ENCODE measurements around the gene ARHGAP24. TPM values are rescaled to one million over a fixed set of nuclear protein-coding genes. Genes with fewer than 3 reads are reported as not detected.

ARHGAP24 gene
- total and polyA plus RNA-seq, 2 donors (not counting 1 experiment from before 2014, with no cell fraction given): 15.9 to 40.5 TPM

DNA sequence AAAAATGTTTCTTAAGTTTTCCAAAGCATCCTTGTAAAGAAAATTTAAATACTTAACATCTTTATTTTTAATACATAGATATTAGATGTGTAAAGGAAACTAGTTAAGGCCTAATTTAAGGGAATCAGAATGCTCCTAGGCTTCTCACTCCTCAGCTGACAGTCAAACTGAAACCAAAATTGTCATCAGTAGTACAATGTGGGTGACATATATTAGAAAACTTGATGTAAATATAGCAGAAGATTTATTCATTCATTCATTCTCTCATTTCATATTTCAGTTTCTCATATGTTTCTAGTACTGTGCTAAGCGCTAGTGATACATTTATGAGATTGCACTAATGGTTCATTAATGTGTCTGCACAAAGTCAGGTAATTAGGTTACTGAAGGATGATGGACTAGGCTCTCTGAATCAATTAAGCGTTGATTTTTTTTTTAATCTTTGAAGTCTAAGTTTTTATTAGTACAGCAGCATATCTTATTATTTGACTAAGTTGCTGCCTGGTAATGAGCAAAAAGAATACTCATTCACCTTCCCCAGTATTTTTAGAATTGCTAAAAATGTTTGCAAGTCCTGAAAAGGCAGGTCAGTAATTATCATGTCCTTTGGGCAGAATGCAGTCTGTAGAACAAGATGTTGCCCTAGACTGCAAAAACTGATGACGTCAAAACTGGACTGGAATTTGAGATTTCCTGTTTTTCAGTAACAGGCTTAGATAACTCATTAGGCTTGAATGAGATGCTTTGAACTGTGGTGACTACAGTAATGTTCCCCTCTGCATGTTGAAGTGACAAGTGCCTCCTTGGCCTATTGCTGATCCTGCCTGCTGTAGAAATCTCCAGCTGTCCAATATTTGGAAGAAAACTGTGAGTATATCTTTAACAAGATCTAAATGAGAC lies 128.7 kb downstream of the ARHGAP24 start:
- Histone ChIP-seq H4K20me1 (ENCODE audit: control insufficient read depth, extremely low read depth, insufficient read depth, low read length) (no peaks in the 10 kb centered on the region), H3K36me3 (ENCODE audit: control insufficient read depth, insufficient read depth, low read length) (no peaks in the 10 kb centered on the region), H3K4me2 (ENCODE audit: extremely low read depth, insufficient read depth, low read length) (no peak overlapping the region), H3K9me3 (ENCODE audit: control insufficient read depth, insufficient read depth, low read depth, low read length) (no peaks in the 10 kb centered on the region), H3K4me3 (replicated peaks in 1 of 4; ENCODE audit: control extremely low read depth in 1 of 4, insufficient read depth in 1 of 4, low read depth in 3 of 4, low read length in 4 of 4) (no peak overlapping the region), H3K27ac (ENCODE audit: insufficient read depth, low read length) (no peak overlapping the region), H3K9ac (ENCODE audit: insufficient read depth, low read length) (no peak overlapping the region), H3K27me3 (ENCODE audit: control insufficient read depth, insufficient read depth, low read length) (no peaks in the 10 kb centered on the region), H2AFZ (ENCODE audit: low read length) (no peak overlapping the region), H3K79me2 (ENCODE audit: control insufficient read depth, insufficient read depth, low read length) (no peaks in the 10 kb centered on the region), H3K4me1 (ENCODE audit: control insufficient read depth, extremely low read depth, insufficient read depth, low read length) (no peaks in the 10 kb centered on the region)
- TF ChIP-seq CTCF (conservative IDR thresholded peaks at IDR 0.05 in 1 of 2, IDR thresholded peaks at IDR 0.05 in 1 of 2; ENCODE audit: low read depth in 1 of 2, low read length in 2 of 2): no peak
- TF ChIP-seq EZH2 (IDR thresholded peaks at IDR 0.05; ENCODE audit: low read length, missing control alignments): no peak
- DNase-seq (ENCODE audit: low read depth in 2 of 2): peak; percentile 13 to 62

GRCh38 chr4:85606505-85606904 lies 131.6 kb downstream of the ARHGAP24 start:
- no peaks in the 10 kb centered on the region for H3K79me2 ChIP-seq (ENCODE audit: control insufficient read depth, insufficient read depth, low read length)
- no peak overlapping the region for H3K9ac ChIP-seq (ENCODE audit: insufficient read depth, low read length)
- H3K4me1 ChIP-seq (ENCODE audit: control insufficient read depth, extremely low read depth, insufficient read depth, low read length): no peaks in the 10 kb centered on the region
- no peak overlapping the region for H2AFZ ChIP-seq (ENCODE audit: low read length)
- no peaks in the 10 kb centered on the region for H3K9me3 ChIP-seq (ENCODE audit: control insufficient read depth, insufficient read depth, low read depth, low read length)
- H4K20me1 ChIP-seq (ENCODE audit: control insufficient read depth, extremely low read depth, insufficient read depth, low read length): no peaks in the 10 kb centered on the region
- no peak for DNase-seq (ENCODE audit: low read depth in 2 of 2)
- H3K4me2 ChIP-seq (ENCODE audit: extremely low read depth, insufficient read depth, low read length): no peak overlapping the region
- H3K36me3 ChIP-seq (ENCODE audit: control insufficient read depth, insufficient read depth, low read length): no peaks in the 10 kb centered on the region
- no peak overlapping the region for H3K4me3 ChIP-seq (replicated peaks in 1 of 4; ENCODE audit: control extremely low read depth in 1 of 4, insufficient read depth in 1 of 4, low read depth in 3 of 4, low read length in 4 of 4)
- TF ChIP-seq EZH2 (IDR thresholded peaks at IDR 0.05; ENCODE audit: low read length, missing control alignments): no peak
- no peak for TF ChIP-seq CTCF (conservative IDR thresholded peaks at IDR 0.05 in 1 of 2, IDR thresholded peaks at IDR 0.05 in 1 of 2; ENCODE audit: low read depth in 1 of 2, low read length in 2 of 2)
- no peaks in the 10 kb centered on the region for H3K27me3 ChIP-seq (ENCODE audit: control insufficient read depth, insufficient read depth, low read length)
- no peak overlapping the region for H3K27ac ChIP-seq (ENCODE audit: insufficient read depth, low read length)

- Histone ChIP-seq H3K4me3 (replicated peaks in 1 of 4; ENCODE audit: control extremely low read depth in 1 of 4, insufficient read depth in 1 of 4, low read depth in 3 of 4, low read length in 4 of 4) (no peak overlapping the region), H3K4me2 (ENCODE audit: extremely low read depth, insufficient read depth, low read length) (no peak overlapping the region), H3K4me1 (ENCODE audit: control insufficient read depth, extremely low read depth, insufficient read depth, low read length) (no peaks in the 10 kb centered on the region), H3K36me3 (ENCODE audit: control insufficient read depth, insufficient read depth, low read length) (no peaks in the 10 kb centered on the region), H3K79me2 (ENCODE audit: control insufficient read depth, insufficient read depth, low read length) (no peaks in the 10 kb centered on the region), H3K27ac (ENCODE audit: insufficient read depth, low read length) (no peak overlapping the region), H3K9ac (ENCODE audit: insufficient read depth, low read length) (no peak overlapping the region), H4K20me1 (ENCODE audit: control insufficient read depth, extremely low read depth, insufficient read depth, low read length) (no peaks in the 10 kb centered on the region), H3K27me3 (ENCODE audit: control insufficient read depth, insufficient read depth, low read length) (no peaks in the 10 kb centered on the region), H2AFZ (ENCODE audit: low read length) (no peak overlapping the region), H3K9me3 (ENCODE audit: control insufficient read depth, insufficient read depth, low read depth, low read length) (no peaks in the 10 kb centered on the region)
- DNase-seq (ENCODE audit: low read depth in 2 of 2): no peak
- TF ChIP-seq EZH2 (IDR thresholded peaks at IDR 0.05; ENCODE audit: low read length, missing control alignments): no peak
- TF ChIP-seq CTCF (conservative IDR thresholded peaks at IDR 0.05 in 1 of 2, IDR thresholded peaks at IDR 0.05 in 1 of 2; ENCODE audit: low read depth in 1 of 2, low read length in 2 of 2): no peak
Observed at GRCh38 chr4:85607624-85608023, 132.7 kb downstream of the ARHGAP24 start.
